ENCODE measurements around the gene ZNF786. TPM values are rescaled to one million over a fixed set of nuclear protein-coding genes. Genes with fewer than 3 reads are reported as not detected.

The ZNF786 gene
- total and polyA plus RNA-seq, 9 donors = 3.9 to 11.6 (median 7.8) TPM

GRCh38 chr7:149130572-149131198, 40.2 kb upstream of the ZNF786 start:
- no peaks in the 10 kb centered on the region for H3K9me3 ChIP-seq
- no peak for DNase-seq
- no peaks in the 10 kb centered on the region for H3K36me3 ChIP-seq
- no peak overlapping the region for H3K4me3 ChIP-seq
- no peak for TF ChIP-seq EP300 (IDR thresholded peaks at IDR 0.05)
- TF ChIP-seq, protein P1, sequence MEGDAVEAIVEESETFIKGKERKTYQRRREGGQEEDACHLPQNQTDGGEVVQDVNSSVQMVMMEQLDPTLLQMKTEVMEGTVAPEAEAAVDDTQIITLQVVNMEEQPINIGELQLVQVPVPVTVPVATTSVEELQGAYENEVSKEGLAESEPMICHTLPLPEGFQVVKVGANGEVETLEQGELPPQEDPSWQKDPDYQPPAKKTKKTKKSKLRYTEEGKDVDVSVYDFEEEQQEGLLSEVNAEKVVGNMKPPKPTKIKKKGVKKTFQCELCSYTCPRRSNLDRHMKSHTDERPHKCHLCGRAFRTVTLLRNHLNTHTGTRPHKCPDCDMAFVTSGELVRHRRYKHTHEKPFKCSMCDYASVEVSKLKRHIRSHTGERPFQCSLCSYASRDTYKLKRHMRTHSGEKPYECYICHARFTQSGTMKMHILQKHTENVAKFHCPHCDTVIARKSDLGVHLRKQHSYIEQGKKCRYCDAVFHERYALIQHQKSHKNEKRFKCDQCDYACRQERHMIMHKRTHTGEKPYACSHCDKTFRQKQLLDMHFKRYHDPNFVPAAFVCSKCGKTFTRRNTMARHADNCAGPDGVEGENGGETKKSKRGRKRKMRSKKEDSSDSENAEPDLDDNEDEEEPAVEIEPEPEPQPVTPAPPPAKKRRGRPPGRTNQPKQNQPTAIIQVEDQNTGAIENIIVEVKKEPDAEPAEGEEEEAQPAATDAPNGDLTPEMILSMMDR (IDR thresholded peaks at IDR 0.05) = no peak
- TF ChIP-seq POLR2A (IDR thresholded peaks at IDR 0.05) = no peak
- H3K27ac ChIP-seq = no peak overlapping the region
- intact Hi-C loops (cut with DNase I) = no loop called here
- H3K4me1 ChIP-seq (ENCODE audit: insufficient read depth) = peaks cover 2% of the 10 kb centered on the region
- WGBS, 3 donors = 94 to 97% (median 95%) methylated on average over 5 of the region's 5 CpGs
- H3K27me3 ChIP-seq = no peaks in the 10 kb centered on the region

GRCh38 chr7:149126662-149127266, 36.2 kb upstream of the ZNF786 start:
- intact Hi-C loops (cut with DNase I) = loop anchor here in 1 of 4 donors (2.0 kb wide), 1 partner anchor 36 kb away; the partner anchor contains the start of gene ZNF786
- Histone ChIP-seq H3K36me3 (no peaks in the 10 kb centered on the region), H3K27ac (peak overlapping the region; percentile 47 to 88), H3K27me3 (no peaks in the 10 kb centered on the region), H3K4me3 (peak overlapping the region; percentile 72), H3K9me3 (no peaks in the 10 kb centered on the region), H3K4me1 (ENCODE audit: insufficient read depth) (peaks cover 2% of the 10 kb centered on the region)
- DNase-seq = peak; percentile 51 to 75 (median 65)
- WGBS, 3 donors = 0 to 1% (median 0%) methylated on average over 35 to 48 of the region's 48 CpGs
- TF ChIP-seq EP300 (IDR thresholded peaks at IDR 0.05) (no peak), POLR2A (IDR thresholded peaks at IDR 0.05) (no peak)
- TF ChIP-seq, protein P1 (IDR thresholded peaks at IDR 0.05) = no peak

DNA sequence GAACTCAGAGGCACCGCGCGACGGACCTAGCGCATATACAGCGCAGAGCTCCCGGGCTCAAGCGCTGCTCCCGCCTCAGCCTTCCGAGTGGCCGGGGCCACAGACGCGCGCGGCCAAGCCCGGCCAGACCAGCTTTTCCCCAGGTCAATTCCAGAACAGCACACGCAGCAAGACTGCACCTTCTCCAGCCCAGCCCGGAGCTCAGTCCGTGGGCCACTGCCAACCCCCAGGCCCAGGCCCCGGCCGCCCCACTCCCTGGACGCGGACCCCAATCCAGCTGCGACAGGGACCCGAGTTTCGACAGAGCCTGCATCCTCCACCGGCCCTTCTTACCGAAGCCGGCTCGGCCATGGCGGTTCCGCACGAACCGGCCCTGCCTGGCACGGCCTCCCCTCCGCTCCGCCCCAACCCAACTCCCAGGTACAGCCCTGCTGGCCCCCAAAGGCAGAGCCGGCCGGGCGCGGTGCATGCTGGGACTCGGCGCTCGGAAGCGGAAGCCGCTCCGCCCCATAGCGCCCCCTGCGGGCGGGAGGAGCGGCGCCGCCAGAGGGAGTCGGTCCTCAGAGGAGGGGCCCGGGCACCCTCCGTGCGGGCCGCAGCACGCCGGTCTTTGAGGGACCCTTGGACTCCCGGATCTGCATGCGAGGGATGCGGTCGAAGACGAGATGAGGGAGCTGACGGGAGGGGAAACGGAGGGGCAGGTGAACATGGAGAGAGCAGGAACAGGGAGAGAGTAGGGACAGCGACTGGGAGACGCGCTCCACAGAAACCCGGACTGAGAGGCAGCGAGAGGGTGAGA, 35.5 kb upstream of the ZNF786 start, which contains the start of gene ZNF425:
ZNF425 (minus strand) TSS at position 462 of the 799 bp plus-strand sequence; CDS start at position 351, 111 bp downstream.
- H3K4me3 ChIP-seq = peak within 1 kb of the TSS; percentile 72
- H3K27ac ChIP-seq = peak within 1 kb of the TSS; percentile 66 to 88
- TF ChIP-seq POLR2A (IDR thresholded peaks at IDR 0.05) (peak; percentile 89), EP300 (IDR thresholded peaks at IDR 0.05) (no peak)
- TF ChIP-seq, protein P1 (IDR thresholded peaks at IDR 0.05) = peak; percentile 98 to 99 (median 99)
- no peaks in the 10 kb centered on the region for H3K36me3 ChIP-seq
- WGBS, 3 donors = 0% methylated on average over 66 to 72 of the region's 72 CpGs
- H3K4me1 ChIP-seq (ENCODE audit: insufficient read depth) = peaks cover 2% of the 10 kb centered on the region
- H3K27me3 ChIP-seq = no peaks in the 10 kb centered on the region
- intact Hi-C loops (cut with DNase I) = loop anchor here in 1 of 4 donors (2.0 kb wide), 1 partner anchor 35 kb away; the partner anchor contains the start of gene ZNF786
- no peaks in the 10 kb centered on the region for H3K9me3 ChIP-seq
- DNase-seq = peak; percentile 91 to 97 (median 95)

DNA sequence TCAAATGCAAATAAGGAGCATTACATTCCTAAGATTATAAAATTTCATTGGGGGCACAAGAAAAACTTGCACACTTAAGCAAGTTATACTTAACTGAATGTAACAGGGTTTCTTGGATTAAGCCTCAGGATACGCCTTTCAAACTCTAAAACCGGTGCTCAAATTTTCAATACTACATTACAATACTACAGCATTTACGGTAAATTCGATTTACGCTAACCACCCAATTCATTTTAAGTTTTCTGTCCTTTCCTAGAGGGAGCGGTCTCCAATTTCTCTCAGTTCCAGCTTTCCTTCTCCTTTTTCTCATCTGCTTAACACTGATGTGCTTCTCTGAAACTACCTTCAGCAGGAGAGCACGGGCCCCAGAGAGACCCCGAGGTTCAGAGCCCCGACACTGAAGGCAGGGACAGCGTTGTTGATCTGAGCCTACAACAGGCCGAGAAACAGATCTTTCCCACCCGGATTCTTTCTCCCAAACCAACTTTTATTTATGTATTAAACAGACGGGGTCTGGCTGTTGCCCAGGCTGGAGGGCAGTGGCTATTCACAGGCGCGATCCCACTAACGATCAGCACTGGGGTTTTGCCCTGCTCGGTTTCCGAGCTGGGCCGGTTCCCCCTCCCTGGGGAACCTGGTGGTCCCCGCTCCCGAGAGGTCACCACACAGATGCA, 34.8 kb upstream of the ZNF786 start:
- no peaks in the 10 kb centered on the region for H3K27me3 ChIP-seq
- H3K9me3 ChIP-seq = no peaks in the 10 kb centered on the region
- WGBS, 3 donors = 2 to 3% (median 3%) methylated on average over 21 of the region's 21 CpGs
- H3K27ac ChIP-seq = peak overlapping the region; percentile 66 to 88
- no peak for DNase-seq
- no peaks in the 10 kb centered on the region for H3K36me3 ChIP-seq
- peak overlapping the region; percentile 72 for H3K4me3 ChIP-seq
- H3K4me1 ChIP-seq (ENCODE audit: insufficient read depth) = peaks cover 2% of the 10 kb centered on the region
- intact Hi-C loops (cut with DNase I) = no loop called here
- TF ChIP-seq, protein P1 (IDR thresholded peaks at IDR 0.05) = no peak
- TF ChIP-seq POLR2A (IDR thresholded peaks at IDR 0.05) (no peak), EP300 (IDR thresholded peaks at IDR 0.05) (no peak)

Data from ovary (tissue), 9 donors.